GM13976 (cell line): ENCODE results near the gene FNDC3B.

ENCODE experiments used
- DNase-seq: peaks from one replicate; pipeline ENCODE4 v3.0.0; 2012; ENCODE audit warnings: low spot score
- in situ Hi-C: fragments of 300-500 bp; cut with MboI; formaldehyde crosslinking; loops from one replicate; pipeline ENCODE4 v1.12.0; 2022; ENCODE audit warnings: low sequenced_read_pairs, mixed read lengths, inconsistent platforms; ENCODE audit not compliant: unreplicated experiment
- TF ChIP-seq, protein P1 (sequence below): IDR thresholded peaks from 2 replicates; pipeline ENCODE4 v1.5.1; 2012; ENCODE audit warnings: borderline replicate concordance, mild to moderate bottlenecking; ENCODE audit not compliant: insufficient read depth; ENCODE audit errors: extremely low read depth, missing control alignments, control extremely low read depth

FNDC3B gene

DNA sequence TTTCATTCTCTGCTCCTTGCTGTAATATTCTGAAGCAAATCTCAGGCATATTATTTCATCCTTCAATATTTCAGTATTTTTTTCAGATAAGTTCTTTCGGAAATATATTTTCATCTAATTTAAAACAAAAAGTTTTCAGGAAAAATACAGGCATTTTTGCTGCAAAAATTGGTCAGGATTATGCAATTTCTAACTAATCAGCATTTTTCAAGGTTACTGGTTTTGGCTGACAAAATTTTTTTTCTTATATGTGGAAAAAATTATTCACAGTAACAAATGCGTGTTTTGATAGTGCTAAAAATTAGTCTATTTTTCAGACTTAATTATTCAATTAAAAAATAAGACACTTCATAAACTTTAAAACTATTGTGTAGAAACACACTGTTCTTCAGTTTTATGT is 31.4 kb downstream of the FNDC3B start:
- DNase-seq, result no peak
- TF ChIP-seq, protein P1, sequence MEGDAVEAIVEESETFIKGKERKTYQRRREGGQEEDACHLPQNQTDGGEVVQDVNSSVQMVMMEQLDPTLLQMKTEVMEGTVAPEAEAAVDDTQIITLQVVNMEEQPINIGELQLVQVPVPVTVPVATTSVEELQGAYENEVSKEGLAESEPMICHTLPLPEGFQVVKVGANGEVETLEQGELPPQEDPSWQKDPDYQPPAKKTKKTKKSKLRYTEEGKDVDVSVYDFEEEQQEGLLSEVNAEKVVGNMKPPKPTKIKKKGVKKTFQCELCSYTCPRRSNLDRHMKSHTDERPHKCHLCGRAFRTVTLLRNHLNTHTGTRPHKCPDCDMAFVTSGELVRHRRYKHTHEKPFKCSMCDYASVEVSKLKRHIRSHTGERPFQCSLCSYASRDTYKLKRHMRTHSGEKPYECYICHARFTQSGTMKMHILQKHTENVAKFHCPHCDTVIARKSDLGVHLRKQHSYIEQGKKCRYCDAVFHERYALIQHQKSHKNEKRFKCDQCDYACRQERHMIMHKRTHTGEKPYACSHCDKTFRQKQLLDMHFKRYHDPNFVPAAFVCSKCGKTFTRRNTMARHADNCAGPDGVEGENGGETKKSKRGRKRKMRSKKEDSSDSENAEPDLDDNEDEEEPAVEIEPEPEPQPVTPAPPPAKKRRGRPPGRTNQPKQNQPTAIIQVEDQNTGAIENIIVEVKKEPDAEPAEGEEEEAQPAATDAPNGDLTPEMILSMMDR, result no peak
- in situ Hi-C loops, result no loop called here

DNA sequence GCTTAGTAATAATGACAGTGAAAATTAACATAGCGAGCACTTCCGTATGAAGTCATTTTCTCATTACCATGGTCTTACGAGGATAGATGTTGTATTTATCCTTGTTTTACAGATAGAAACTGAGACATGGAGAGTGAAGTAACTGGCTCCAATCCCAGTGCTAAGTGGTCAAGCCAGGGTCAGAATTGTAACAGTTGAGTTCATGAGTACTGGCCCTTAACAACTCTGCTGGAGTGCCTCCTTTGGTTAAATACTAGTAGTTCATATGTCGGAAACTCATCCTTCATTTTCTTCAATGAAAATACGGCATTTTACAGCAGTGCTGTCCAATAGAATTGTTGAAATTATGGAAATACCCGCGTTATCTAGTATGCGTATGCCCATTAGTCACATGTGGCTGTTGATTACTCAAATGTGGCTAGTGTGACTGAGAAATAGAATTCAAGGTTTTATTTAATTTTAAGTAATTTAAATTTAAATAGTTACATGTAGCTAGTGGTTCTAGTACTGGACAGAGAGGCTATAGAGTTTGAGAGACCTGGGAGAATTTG is 32.5 kb downstream of the FNDC3B start:
- in situ Hi-C loops, result no loop called here
- TF ChIP-seq, protein P1, result no peak
- DNase-seq, result no peak

DNA sequence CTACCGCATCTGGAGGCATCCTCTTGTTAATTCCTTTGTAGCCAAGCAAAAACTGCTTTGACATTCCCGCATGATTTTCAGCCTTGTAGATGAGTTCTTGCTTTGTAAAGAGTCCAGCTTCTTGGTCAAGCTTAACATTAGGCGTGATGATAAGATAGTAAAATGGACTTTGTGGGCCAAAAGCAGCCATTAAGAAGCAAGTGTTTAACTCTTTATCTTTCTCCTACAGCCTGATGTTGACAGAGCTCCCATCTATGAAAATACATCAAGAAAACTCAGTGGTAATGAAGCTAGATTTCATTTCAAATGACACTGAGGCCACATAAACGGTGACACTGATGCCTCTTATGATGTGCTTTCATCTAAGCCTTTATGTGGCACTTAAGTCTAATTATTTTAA is 33.2 kb downstream of the FNDC3B start:
- TF ChIP-seq, protein P1, result no peak
- DNase-seq, result no peak
- in situ Hi-C loops, result no loop called here

DNA sequence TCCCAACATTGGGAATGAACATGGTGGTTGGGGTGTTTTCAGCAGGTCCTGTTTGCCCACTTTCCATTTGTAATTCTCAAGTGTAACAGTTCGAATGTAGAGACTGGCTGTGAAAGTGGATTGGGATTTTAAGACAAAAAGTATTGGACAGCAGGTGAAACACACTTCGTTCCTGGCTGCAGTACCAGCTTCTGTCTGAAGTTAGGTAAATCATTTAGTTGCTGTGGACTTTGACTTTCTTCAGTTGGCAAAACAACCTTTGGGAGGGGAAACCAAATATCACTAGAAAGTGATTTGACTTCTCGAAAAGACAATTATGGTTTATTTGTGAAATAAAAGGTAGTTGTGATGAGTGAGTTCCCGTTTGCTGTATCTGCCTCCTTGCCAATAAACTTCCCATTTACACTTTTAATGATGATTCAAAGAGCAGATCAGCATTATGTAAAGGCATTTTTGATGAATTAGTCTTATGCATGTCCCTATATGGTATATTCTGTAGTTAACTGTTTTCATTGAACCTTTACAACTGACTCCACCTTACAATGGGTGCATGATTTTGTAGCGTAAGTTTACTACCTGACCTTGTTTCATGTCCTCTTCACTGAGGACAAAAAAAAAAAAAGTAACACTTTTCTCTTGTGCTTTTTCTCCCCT is 34.0 kb downstream of the FNDC3B start:
- DNase-seq, result no peak
- TF ChIP-seq, protein P1, result no peak
- in situ Hi-C loops, result no loop called here

DNA sequence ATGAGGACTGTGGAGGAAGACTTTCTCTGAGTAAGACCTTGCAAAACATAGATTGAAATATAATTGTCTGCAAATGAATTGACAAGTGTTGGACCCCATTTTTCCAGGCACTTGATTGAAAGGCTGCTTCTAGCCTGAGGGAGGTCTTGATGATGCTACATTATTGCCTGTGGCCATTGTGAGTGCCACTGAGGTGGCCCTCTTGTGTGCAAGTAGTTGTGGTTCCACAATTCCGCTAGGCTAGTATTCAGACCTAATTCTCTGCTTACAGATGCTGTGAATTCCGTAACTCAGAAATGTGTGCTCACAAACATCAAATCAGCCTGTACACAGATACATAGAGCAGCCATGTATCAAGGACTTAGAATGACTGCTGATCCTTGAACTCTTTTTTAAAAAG is 34.7 kb downstream of the FNDC3B start:
- TF ChIP-seq, protein P1, result no peak
- in situ Hi-C loops, result no loop called here
- no peak for DNase-seq

DNA sequence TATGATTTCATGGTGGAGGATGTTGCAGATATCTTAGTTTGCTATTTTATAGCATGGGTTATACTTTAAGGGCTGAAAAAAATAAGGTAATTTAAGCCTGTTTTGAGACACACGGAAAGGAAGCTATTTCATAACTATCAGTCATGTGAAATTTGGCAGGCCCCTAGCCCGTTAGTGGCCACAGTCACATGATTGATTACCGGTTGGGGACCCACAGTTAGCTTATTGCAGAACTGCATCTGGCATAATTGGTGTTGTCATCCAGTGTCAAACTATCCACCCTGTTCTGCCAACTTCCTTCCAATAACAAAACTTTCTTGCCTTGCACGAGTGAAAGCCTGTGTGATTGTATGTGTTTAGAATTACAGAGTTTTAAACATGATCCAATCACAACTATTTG is 35.2 kb downstream of the FNDC3B start:
- no peak for DNase-seq
- in situ Hi-C loops, result no loop called here

More for the DNA sequence above, 35.2 kb downstream of the FNDC3B start:
- TF ChIP-seq, protein P1, result no peak
